K562 (cell line): ENCODE data around the gene OBP2A. TPM values are rescaled to one million over a fixed set of nuclear protein-coding genes. Genes with fewer than 3 reads are reported as not detected.

Source experiments
- ARHGAP35 ChIP-seq: fragments of 450-650 bp; IDR thresholded peaks from 2 replicates; pipeline ENCODE4 v1.6.1; 2018; ENCODE audit not compliant: partially characterized antibody
- ARID1B ChIP-seq: fragments of 450-650 bp; IDR thresholded peaks from 2 replicates; pipeline ENCODE4 v1.6.1; 2016; ENCODE audit warnings: antibody characterized with exemption, mild to moderate bottlenecking, inconsistent platforms
- CBX5 ChIP-seq: IDR thresholded peaks from 2 replicates; pipeline ENCODE4 v1.6.1; 2014; ENCODE audit warnings: low read depth, borderline replicate concordance
- DDX20 ChIP-seq: fragments of 450-650 bp; IDR thresholded peaks from 2 replicates; pipeline ENCODE4 v1.6.1; 2016; ENCODE audit warnings: missing genetic modification characterization, low read depth, mild to moderate bottlenecking, missing compliant biosample characterization, moderate library complexity
- FOXA1 ChIP-seq: fragments of 450-650 bp; IDR thresholded peaks from 2 replicates; pipeline ENCODE4 v1.6.1; 2016; ENCODE audit warnings: mild to moderate bottlenecking, borderline replicate concordance
- KDM1A ChIP-seq, 2 experiments: fragments of 450-650 bp; IDR thresholded peaks; 2 replicates each; pipeline ENCODE4 v1.6.1; 2016; ENCODE audit warnings: mild to moderate bottlenecking in 2 of 2
- KLF16 ChIP-seq: IDR thresholded peaks from 2 replicates; pipeline ENCODE4 v1.6.1; 2016; ENCODE audit warnings: antibody characterized with exemption
- MIER1 ChIP-seq: fragments of 450-650 bp; IDR thresholded peaks from 2 replicates; pipeline ENCODE4 v1.6.1; 2016; ENCODE audit warnings: antibody characterized with exemption, mild to moderate bottlenecking, low read depth
- POLR2B ChIP-seq: fragments of 450-650 bp; IDR thresholded peaks from 2 replicates; pipeline ENCODE4 v1.6.1; 2018; ENCODE audit warnings: low read depth; ENCODE audit not compliant: partially characterized antibody
- SMAD1 ChIP-seq: fragments of 150-350 bp; IDR thresholded peaks from 2 replicates; pipeline ENCODE4 v1.6.1; 2014; ENCODE audit warnings: low read length, low read depth; ENCODE audit not compliant: partially characterized antibody
- SREBF1 ChIP-seq: fragments of 150-350 bp; IDR thresholded peaks from 2 replicates; pipeline ENCODE4 v1.6.1; 2014; ENCODE audit warnings: antibody characterized with exemption, low read depth, low read length, borderline replicate concordance
- TRIM24 ChIP-seq, 2 experiments: fragments of 450-650 bp; IDR thresholded peaks; 2 replicates each; pipeline ENCODE4 v1.6.1; 2016
- ZNF174 ChIP-seq: fragments of 250-450 bp; sonication (Bioruptor Pico); IDR thresholded peaks from 2 replicates; pipeline ENCODE4 v1.4.0; 2020; ENCODE audit warnings: mild to moderate bottlenecking
- ZNF263 ChIP-seq: sonication (generic); formaldehyde crosslinking; IDR thresholded peaks from 2 replicates; pipeline ENCODE4 v1.8.0; 2022; ENCODE audit warnings: mild to moderate bottlenecking, missing genetic modification reagents, borderline replicate concordance
- ZNF407 ChIP-seq: fragments of 450-650 bp; IDR thresholded peaks from 2 replicates; pipeline ENCODE4 v1.6.1; 2016; ENCODE audit warnings: low read depth
- ZNF408 ChIP-seq: fragments of 250-450 bp; sonication (Bioruptor Pico); IDR thresholded peaks from 2 replicates; pipeline ENCODE4 v1.4.0; 2020; ENCODE audit warnings: low read depth, mild to moderate bottlenecking, moderate library complexity
- polyA plus RNA-seq, 8 experiments: library from polyadenylated mRNA; depleted of rRNA in 4 of 8; stranded (reverse) in 5 of 8; unstranded in 3 of 8; fragments of >200 nt; fragmentation: Nextera tagmentation in 2 of 8; fragmentation: Illumina TruSeq in 1 of 8; extraction: Ambion mirVana in 2 of 8; extraction: Trizol in 1 of 8; gene quantifications; 2 replicates each; pipeline versions ENCODE4 v1.2.1 to v1.2.3, GENCODE V29; 2011 to 2014; ENCODE audit warnings: inconsistent platforms in 1 of 8, missing spikeins in 1 of 8
- total RNA-seq, 7 experiments: library from RNA; depleted of rRNA in 6 of 7; stranded (reverse); fragments of >200 nt in 6 of 7; fragmentation: Illumina TruSeq in 2 of 7; extraction: Trizol in 2 of 7; gene quantifications; 2 replicates each; pipeline versions ENCODE4 v1.2.1 to v1.2.3, GENCODE V29; 2011 to 2021; ENCODE audit warnings: low replicate concordance in 1 of 7
- TF ChIP-seq, protein P1 (sequence below): fragments of 150-350 bp; conservative IDR thresholded peaks from 2 replicates; pipeline ENCODE4 v1.6.1; 2014; ENCODE audit warnings: low read length

OBP2A gene
- total and polyA plus RNA-seq, 9 of the 15 experiments (the other 6 are each of a cell fraction or from before 2014, with no cell fraction given) = not detected

DNA sequence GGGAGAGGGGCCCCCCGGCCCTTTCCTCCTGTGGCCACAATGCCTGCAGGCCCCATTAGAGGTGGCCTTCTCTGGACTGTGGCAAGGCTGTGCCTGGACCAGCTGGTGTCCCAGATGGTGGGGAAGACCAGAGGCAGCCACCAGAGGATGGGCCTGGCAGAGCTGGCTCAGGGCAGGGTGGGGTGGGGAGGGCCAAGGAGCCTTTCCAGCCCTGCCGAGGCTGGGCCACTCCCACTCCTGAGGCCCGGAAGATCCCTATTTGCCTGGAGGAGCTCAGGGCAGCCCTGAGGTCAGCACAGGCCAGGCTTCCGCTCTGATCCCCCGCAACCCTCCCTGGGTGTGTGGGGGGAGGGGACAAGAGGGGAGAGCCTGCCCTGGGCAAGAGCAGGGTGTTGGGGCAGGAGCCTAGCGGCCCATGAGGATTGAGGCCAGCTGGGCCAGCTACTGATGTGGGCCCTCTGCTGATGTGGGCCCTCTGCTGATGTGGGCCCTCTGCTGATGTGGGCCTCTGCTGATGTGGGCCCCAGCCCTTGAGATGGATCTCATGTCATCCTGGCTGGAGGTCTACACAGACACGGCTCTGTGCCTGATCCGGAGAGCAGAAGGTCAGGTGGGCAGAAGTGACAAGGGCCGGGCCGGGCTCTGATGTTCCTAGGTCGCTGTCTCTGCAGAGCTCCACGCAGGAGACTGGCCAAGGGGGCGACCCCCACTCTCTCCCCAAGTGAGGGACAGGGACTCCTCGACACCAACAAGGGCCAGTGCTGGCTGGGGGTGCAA is 39.4 kb upstream of the OBP2A start (continued):
- TF ChIP-seq, protein P1, sequence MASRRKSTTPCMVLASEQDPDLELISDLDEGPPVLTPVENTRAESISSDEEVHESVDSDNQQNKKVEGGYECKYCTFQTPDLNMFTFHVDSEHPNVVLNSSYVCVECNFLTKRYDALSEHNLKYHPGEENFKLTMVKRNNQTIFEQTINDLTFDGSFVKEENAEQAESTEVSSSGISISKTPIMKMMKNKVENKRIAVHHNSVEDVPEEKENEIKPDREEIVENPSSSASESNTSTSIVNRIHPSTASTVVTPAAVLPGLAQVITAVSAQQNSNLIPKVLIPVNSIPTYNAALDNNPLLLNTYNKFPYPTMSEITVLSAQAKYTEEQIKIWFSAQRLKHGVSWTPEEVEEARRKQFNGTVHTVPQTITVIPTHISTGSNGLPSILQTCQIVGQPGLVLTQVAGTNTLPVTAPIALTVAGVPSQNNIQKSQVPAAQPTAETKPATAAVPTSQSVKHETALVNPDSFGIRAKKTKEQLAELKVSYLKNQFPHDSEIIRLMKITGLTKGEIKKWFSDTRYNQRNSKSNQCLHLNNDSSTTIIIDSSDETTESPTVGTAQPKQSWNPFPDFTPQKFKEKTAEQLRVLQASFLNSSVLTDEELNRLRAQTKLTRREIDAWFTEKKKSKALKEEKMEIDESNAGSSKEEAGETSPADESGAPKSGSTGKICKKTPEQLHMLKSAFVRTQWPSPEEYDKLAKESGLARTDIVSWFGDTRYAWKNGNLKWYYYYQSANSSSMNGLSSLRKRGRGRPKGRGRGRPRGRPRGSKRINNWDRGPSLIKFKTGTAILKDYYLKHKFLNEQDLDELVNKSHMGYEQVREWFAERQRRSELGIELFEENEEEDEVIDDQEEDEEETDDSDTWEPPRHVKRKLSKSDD = no peak
- TF ChIP-seq DDX20 (tag) = no peak
- TF ChIP-seq ZNF263 = no peak
- no peak for TF ChIP-seq ZNF174 (CRISPR knock-in tag)
- 0 out of 4 replicates have a peak, but pooled peaks of 1 of the 2 experiments have one; percentile 36 for TF ChIP-seq TRIM24 (IDR thresholded peaks at IDR 0.05)
- no peak for TF ChIP-seq CBX5
- TF ChIP-seq KLF16 = no peak
- TF ChIP-seq ARID1B = peak; percentile 26; the same call in 1 of the 2 replicates
- TF ChIP-seq ARHGAP35 = no peak
- TF ChIP-seq MIER1 = no peak
- TF ChIP-seq ZNF407 = no peak
- TF ChIP-seq SREBF1 = no peak
- no peak for TF ChIP-seq SMAD1
- no peak for TF ChIP-seq FOXA1
- TF ChIP-seq KDM1A (IDR thresholded peaks at IDR 0.05) = no peak
- no peak for TF ChIP-seq ZNF408 (CRISPR knock-in tag)
- no peak for TF ChIP-seq POLR2B
